HepG2 (cell line): ENCODE results near the gene AP4S1. TPM values are rescaled to one million over a fixed set of nuclear protein-coding genes. Genes with fewer than 3 reads are reported as not detected.

Experiments used
- ATF7-NPFF ChIP-seq: sonication (generic); formaldehyde crosslinking; IDR thresholded peaks from 2 replicates; pipeline ENCODE4 v1.8.1; 2023; ENCODE audit warnings: mild to moderate bottlenecking, low read depth, missing genetic modification reagents, moderate library complexity
- HMGXB4 ChIP-seq, 2 experiments: sonication (generic) in 1 of 2; formaldehyde crosslinking in 1 of 2; IDR thresholded peaks; 2 replicates each; pipeline versions ENCODE4 v1.4.0 to v1.6.1; 2018 to 2020; ENCODE audit warnings: missing genetic modification reagents in 2 of 2, borderline replicate concordance in 1 of 2, low read depth in 1 of 2, mild to moderate bottlenecking in 1 of 2, missing biosample characterization in 1 of 2
- JUN ChIP-seq: sonication (generic); formaldehyde crosslinking; IDR thresholded peaks from 2 replicates; pipeline ENCODE4 v1.4.0; 2020; ENCODE audit warnings: mild to moderate bottlenecking, missing genetic modification reagents
- KDM3A ChIP-seq: IDR thresholded peaks from 2 replicates; pipeline ENCODE4 v1.6.1; 2018; ENCODE audit warnings: low read depth, missing compliant biosample characterization
- KDM5A ChIP-seq: fragments of 200-600 bp; sonication (generic); IDR thresholded peaks from 2 replicates; pipeline ENCODE4 v1.7.0; 2018; ENCODE audit warnings: antibody characterized with exemption, mild to moderate bottlenecking, low read length, borderline replicate concordance
- MEIS2 ChIP-seq: sonication (generic); formaldehyde crosslinking; IDR thresholded peaks from 2 replicates; pipeline ENCODE4 v1.9.0; 2021; ENCODE audit warnings: mild to moderate bottlenecking, missing genetic modification reagents
- RARA ChIP-seq: IDR thresholded peaks from 2 replicates; pipeline ENCODE4 v1.6.1; 2016; ENCODE audit warnings: missing genetic modification reagents, missing compliant biosample characterization
- REXO4 ChIP-seq: sonication (generic); formaldehyde crosslinking; IDR thresholded peaks from 2 replicates; pipeline ENCODE4 v1.8.0; 2022; ENCODE audit warnings: missing genetic modification reagents, mild to moderate bottlenecking, borderline replicate concordance
- SMAD1 ChIP-seq: sonication (generic); formaldehyde crosslinking; IDR thresholded peaks from 2 replicates; pipeline ENCODE4 v1.4.0; 2020; ENCODE audit warnings: missing genetic modification reagents, low read depth, mild to moderate bottlenecking, borderline replicate concordance
- SNAPC2 ChIP-seq: sonication (generic); formaldehyde crosslinking; IDR thresholded peaks from 2 replicates; pipeline ENCODE4 v1.8.1; 2022; ENCODE audit warnings: mild to moderate bottlenecking, missing genetic modification reagents
- SNAPC5 ChIP-seq: sonication (generic); formaldehyde crosslinking; IDR thresholded peaks from 2 replicates; pipeline ENCODE4 v1.8.1; 2023; ENCODE audit warnings: mild to moderate bottlenecking, missing genetic modification reagents, borderline replicate concordance
- SRSF1 ChIP-seq: fragments of 200-400 bp; formaldehyde crosslinking; optimal IDR thresholded peaks from 2 replicates; pipeline ENCODE3; 2017; ENCODE audit warnings: mild to moderate bottlenecking, low read depth, low read length, moderate library complexity
- ZBTB37 ChIP-seq: sonication (generic); formaldehyde crosslinking; IDR thresholded peaks from 2 replicates; pipeline ENCODE4 v1.4.0; 2020; ENCODE audit warnings: mild to moderate bottlenecking, missing genetic modification reagents
- ZHX2 ChIP-seq, 2 experiments: sonication (generic) in 1 of 2; formaldehyde crosslinking in 1 of 2; IDR thresholded peaks; 2 replicates each; pipeline versions ENCODE4 v1.6.1 to v1.9.0; 2014 to 2022; ENCODE audit warnings: antibody characterized with exemption in 1 of 2, borderline replicate concordance in 1 of 2, inconsistent platforms in 1 of 2, low read depth in 1 of 2, missing genetic modification reagents in 1 of 2
- ZNF121 ChIP-seq: sonication (generic); formaldehyde crosslinking; IDR thresholded peaks from 2 replicates; pipeline ENCODE4 v1.5.0; 2020; ENCODE audit warnings: mild to moderate bottlenecking, missing genetic modification reagents
- ZNF124 ChIP-seq: sonication (generic); formaldehyde crosslinking; IDR thresholded peaks from 2 replicates; pipeline ENCODE4 v1.4.0; 2020; ENCODE audit warnings: missing genetic modification reagents
- ZNF691 ChIP-seq: sonication (generic); formaldehyde crosslinking; IDR thresholded peaks from 2 replicates; pipeline ENCODE4 v1.4.0; 2020; ENCODE audit warnings: missing genetic modification reagents, low read depth, mild to moderate bottlenecking, borderline replicate concordance
- polyA plus RNA-seq, 8 experiments: library from polyadenylated mRNA; depleted of rRNA in 3 of 8; stranded (reverse) in 7 of 8; unstranded in 1 of 8; fragments of >200 nt; fragmentation: Illumina TruSeq in 4 of 8; extraction: Trizol in 4 of 8; gene quantifications; 2 replicates each; pipeline versions ENCODE4 v1.2.1 to v1.2.3, GENCODE V29; 2011 to 2016; ENCODE audit warnings: low read depth in 4 of 8, missing spikeins in 1 of 8, mixed read lengths in 1 of 8; ENCODE audit not compliant: insufficient read depth in 1 of 8
- total RNA-seq, 5 experiments: library from RNA; depleted of rRNA; stranded (reverse); fragments of >200 nt; fragmentation: Illumina TruSeq; extraction: Trizol; gene quantifications; 2 replicates each; pipeline ENCODE4 v1.2.3, GENCODE V29; 2016; ENCODE audit warnings: low read depth in 1 of 5

AP4S1 gene
- total and polyA plus RNA-seq, 2 of the 13 experiments (the other 11 are each of a cell fraction or from before 2014, with no cell fraction given), result 3.9 to 21.1 TPM

GRCh38 chr14:31025367-31026076 is at the start of gene AP4S1 (continued):
- TF ChIP-seq SRSF1, result peak; percentile 97
- TF ChIP-seq RARA (CRISPR knock-in tag), result peak; percentile 41; the same call in 1 of the 2 replicates
- 0 out of 2 replicates have a peak, but pooled peaks have one; percentile 1 for TF ChIP-seq ATF7-NPFF (CRISPR knock-in tag)
- TF ChIP-seq JUN (CRISPR knock-in tag), result no peak
- peak; percentile 93 to 94 for TF ChIP-seq HMGXB4 (CRISPR knock-in tag; IDR thresholded peaks at IDR 0.05; ENCODE audit: borderline replicate concordance in 1 of 2, low read depth in 1 of 2)
- peak; percentile 83; the same call in 1 of the 2 replicates for TF ChIP-seq ZBTB37 (CRISPR knock-in tag)
- no peak for TF ChIP-seq SMAD1
- TF ChIP-seq MEIS2 (CRISPR knock-in tag), result peak; percentile 84
- TF ChIP-seq ZNF691 (CRISPR knock-in tag), result peak; percentile 54; the same call in 1 of the 2 replicates
- TF ChIP-seq REXO4, result no peak
- TF ChIP-seq SNAPC2, result no peak; the same call in 1 of the 2 replicates
- peak; percentile 96 for TF ChIP-seq ZHX2 (IDR thresholded peaks at IDR 0.05; ENCODE audit: low read depth)
- TF ChIP-seq ZHX2 (CRISPR knock-in tag; IDR thresholded peaks at IDR 0.05; ENCODE audit: borderline replicate concordance), result peak; percentile 85
- TF ChIP-seq ZNF124 (CRISPR knock-in tag), result no peak; the same call in 1 of the 2 replicates
- peak; percentile 24; the same call in 1 of the 2 replicates for TF ChIP-seq SNAPC5
- peak; percentile 72; the same call in 1 of the 2 replicates for TF ChIP-seq KDM3A (CRISPR knock-in tag)
- no peak for TF ChIP-seq ZNF121 (CRISPR knock-in tag)
- no peak; the same call in none of the 2 replicates for TF ChIP-seq KDM5A
